HCT116 (cell line): ENCODE data around the gene RRAGB. TPM values are rescaled to one million over a fixed set of nuclear protein-coding genes. Genes with fewer than 3 reads are reported as not detected.

Source experiments
- ATAC-seq: fragments of 200-7000 bp; cut with Tn5 transposase; 2 replicates; pipeline ENCODE4 v1.9.1; 2020; ENCODE audit warnings: mild to moderate bottlenecking, moderate library complexity
- BruUV-seq: library from RNA; stranded (reverse); fragments of 400-500 nt; replicated peaks from 2 replicates; lab custom pipeline; 2021; lab: Mats Ljungman, UMichigan
- CTCF ChIA-PET: fragments of 300-600 bp; sonication (Branson Sonifier 250); formaldehyde crosslinking; loops from one replicate; lab custom pipeline; 2021; ENCODE audit warnings: antibody characterized with exemption; lab: Charles Lee
- POLR2A ChIA-PET: fragments of 300-600, 350-600 bp; sonication (Branson Sonifier 250); formaldehyde crosslinking; loops from one replicate; lab custom pipeline; 2021; ENCODE audit warnings: antibody characterized with exemption; lab: Charles Lee
- RAD21 ChIA-PET, 2 experiments: fragments of 300-600 bp; sonication (Branson Sonifier 250); formaldehyde crosslinking; loops; one replicate each; lab custom pipeline; 2023; ENCODE audit warnings: low total read pairs in 2 of 2; ENCODE audit not compliant: uncharacterized antibody in 2 of 2, unreplicated experiment in 2 of 2, low non-redundant PET in 1 of 2; lab: Charles Lee
- DNase-seq: peaks from one replicate; pipeline ENCODE4 v3.0.0-alpha.2; 2010; ENCODE audit warnings: low read depth, low spot score
- H2AFZ ChIP-seq: fragments of 200-600 bp; shearing (Covaris generic), sonication (generic); 2 replicates; pipeline ENCODE4 v1.6.1; 2017; ENCODE audit warnings: low read depth, mixed run types, mixed read lengths, antibody characterized with exemption, low read length; ENCODE audit not compliant: poor library complexity, severe bottlenecking
- H3K27ac ChIP-seq: 2 replicates; pipeline ENCODE4 v1.5.1; 2012; ENCODE audit warnings: low read depth, low read length
- H3K27me3 ChIP-seq: fragments of 200-600 bp; sonication (generic); 2 replicates; pipeline ENCODE4 v1.6.1; 2016; ENCODE audit warnings: mixed run types, low read length, mixed read lengths; ENCODE audit not compliant: insufficient read depth
- H3K36me3 ChIP-seq, 2 experiments: fragments of 200-500 bp in 1 of 2; fragments of 200-600 bp in 1 of 2; sonication (Bioruptor generic) in 1 of 2; sonication (generic) in 1 of 2; 2 replicates each; pipeline versions ENCODE4 v1.5.1 to v1.6.1; 2014 to 2016; ENCODE audit warnings: low read length in 2 of 2, inconsistent platforms in 1 of 2, mixed read lengths in 1 of 2, mixed run types in 1 of 2; ENCODE audit not compliant: insufficient read depth in 2 of 2, control insufficient read depth in 1 of 2
- H3K4me1 ChIP-seq, 2 experiments: fragments of 200-600 bp in 1 of 2; sonication (generic) in 1 of 2; 2 replicates each; pipeline versions ENCODE4 v1.5.1 to v1.6.1; 2012 to 2017; ENCODE audit warnings: low read length in 2 of 2, inconsistent platforms in 1 of 2, mild to moderate bottlenecking in 1 of 2, mixed read lengths in 1 of 2, mixed run types in 1 of 2, moderate library complexity in 1 of 2; ENCODE audit not compliant: insufficient read depth in 2 of 2, control insufficient read depth in 1 of 2
- H3K4me2 ChIP-seq: fragments of 200-600 bp; sonication (generic); 2 replicates; pipeline ENCODE4 v1.6.1; 2017; ENCODE audit warnings: mixed run types, low read length, mixed read lengths
- H3K4me3 ChIP-seq, 2 experiments: fragments of 200-600 bp in 1 of 2; sonication (generic) in 1 of 2; replicated peaks in 1 of 2; 2 replicates each; pipeline ENCODE4 v1.5.1; 2011 to 2016; ENCODE audit warnings: low read length in 2 of 2, control low read depth in 1 of 2, low read depth in 1 of 2, mild to moderate bottlenecking in 1 of 2, mixed read lengths in 1 of 2, mixed run types in 1 of 2
- H3K79me2 ChIP-seq: fragments of 200-600 bp; sonication (generic); 2 replicates; pipeline ENCODE4 v1.6.1; 2017; ENCODE audit warnings: mild to moderate bottlenecking, mixed run types, low read length, moderate library complexity, mixed read lengths; ENCODE audit not compliant: insufficient read depth
- H3K9ac ChIP-seq: fragments of 200-600 bp; sonication (generic); 2 replicates; pipeline ENCODE4 v1.6.1; 2016; ENCODE audit warnings: low read length, mixed read lengths
- H3K9me2 ChIP-seq: fragments of 200-600 bp; sonication (generic), shearing (Covaris generic); 2 replicates; pipeline ENCODE4 v1.6.1; 2017; ENCODE audit warnings: mixed run types, mild to moderate bottlenecking, moderate library complexity; ENCODE audit not compliant: insufficient read depth
- H3K9me3 ChIP-seq, 2 experiments: fragments of 200-500 bp in 1 of 2; fragments of 200-600 bp in 1 of 2; sonication (Bioruptor generic) in 1 of 2; sonication (generic) in 1 of 2; 2 replicates each; pipeline ENCODE4 v1.6.1; 2014 to 2017; ENCODE audit warnings: low read length in 2 of 2, mixed read lengths in 2 of 2, inconsistent platforms in 1 of 2, low read depth in 1 of 2, mild to moderate bottlenecking in 1 of 2, mixed run types in 1 of 2, moderate library complexity in 1 of 2; ENCODE audit not compliant: control insufficient read depth in 1 of 2, insufficient read depth in 1 of 2
- H4K20me1 ChIP-seq: fragments of 200-600 bp; sonication (generic), shearing (Covaris generic); 2 replicates; pipeline ENCODE4 v1.6.1; 2017; ENCODE audit warnings: mixed run types, mild to moderate bottlenecking, moderate library complexity; ENCODE audit not compliant: insufficient read depth
- ATF3 ChIP-seq: IDR thresholded peaks from 2 replicates; pipeline ENCODE4 v1.6.1; 2012
- CBX3 ChIP-seq: IDR thresholded peaks from 2 replicates; pipeline ENCODE4 v1.6.1; 2012; ENCODE audit warnings: low read depth
- CEBPB ChIP-seq: IDR thresholded peaks from 2 replicates; pipeline ENCODE4 v1.6.1; 2012; ENCODE audit warnings: low read depth
- EGR1 ChIP-seq: IDR thresholded peaks from 2 replicates; pipeline ENCODE4 v1.6.1; 2012; ENCODE audit warnings: low read depth
- ELF1 ChIP-seq: IDR thresholded peaks from 2 replicates; pipeline ENCODE4 v1.6.1; 2012; ENCODE audit warnings: low read depth, borderline replicate concordance
- EZH2phosphoT487 ChIP-seq: fragments of 200-600 bp; IDR thresholded peaks from 2 replicates; pipeline ENCODE4 v1.6.1; 2018; ENCODE audit warnings: antibody characterized with exemption, borderline replicate concordance
- FOSL1 ChIP-seq: IDR thresholded peaks from 2 replicates; pipeline ENCODE4 v1.6.1; 2012; ENCODE audit warnings: low read depth
- JUND ChIP-seq: IDR thresholded peaks from 2 replicates; pipeline ENCODE4 v1.6.1; 2012
- POLR2A ChIP-seq: IDR thresholded peaks from 2 replicates; pipeline ENCODE4 v1.7.0; 2011; ENCODE audit warnings: borderline replicate concordance; ENCODE audit not compliant: insufficient read depth, insufficient read length; ENCODE audit errors: extremely low read depth
- POLR2AphosphoS5 ChIP-seq: IDR thresholded peaks from 2 replicates; pipeline ENCODE4 v1.6.1; 2011; ENCODE audit warnings: mild to moderate bottlenecking, low read depth, low read length, moderate library complexity
- RAD21 ChIP-seq: IDR thresholded peaks from 2 replicates; pipeline ENCODE4 v1.6.1; 2012; ENCODE audit warnings: low read depth, mild to moderate bottlenecking
- SIN3A ChIP-seq: IDR thresholded peaks from 2 replicates; pipeline ENCODE4 v1.6.1; 2012; ENCODE audit warnings: low read depth
- SRF ChIP-seq: IDR thresholded peaks from 2 replicates; pipeline ENCODE4 v1.6.1; 2012; ENCODE audit warnings: low read depth
- TCF7L2 ChIP-seq: IDR thresholded peaks from 2 replicates; pipeline ENCODE4 v1.7.0; 2011; ENCODE audit warnings: borderline replicate concordance, inconsistent platforms; ENCODE audit not compliant: insufficient read depth, insufficient read length; ENCODE audit errors: extremely low read depth
- YY1 ChIP-seq: IDR thresholded peaks from 2 replicates; pipeline ENCODE4 v1.6.1; 2011; ENCODE audit warnings: low read length, low read depth, moderate library complexity, mild to moderate bottlenecking; ENCODE audit not compliant: insufficient replicate concordance; ENCODE audit errors: extremely low read depth
- ZFX ChIP-seq: fragments of 450-650 bp; IDR thresholded peaks from 2 replicates; pipeline ENCODE4 v1.6.1; 2017
- ZNF274 ChIP-seq: fragments of 200-500 bp; sonication (Bioruptor generic); IDR thresholded peaks from 2 replicates; pipeline ENCODE4 v1.6.1; 2014; ENCODE audit warnings: mild to moderate bottlenecking, low read depth, low read length, inconsistent platforms
- intact Hi-C: fragments of 100-400 bp; cut with micrococcal nuclease; formaldehyde crosslinking; loops from 2 replicates; pipeline ENCODE4 v1.10.0; 2022
- total RNA-seq: library from RNA; stranded (reverse); gene quantifications from one replicate; pipeline ENCODE4 v1.2.1, GENCODE V29; 2021; ENCODE audit not compliant: unreplicated experiment
- TF ChIP-seq, protein P1 (sequence below): IDR thresholded peaks from 2 replicates; pipeline ENCODE4 v1.6.1; 2011; ENCODE audit warnings: mild to moderate bottlenecking, low read length, moderate library complexity; ENCODE audit not compliant: insufficient replicate concordance; ENCODE audit errors: extremely low read depth
- TF ChIP-seq, protein P2 (sequence below), 3 experiments: fragments of 200-600 bp in 1 of 3; sonication (generic) in 1 of 3; IDR thresholded peaks in 2 of 3; conservative IDR thresholded peaks in 1 of 3; 2 replicates each; pipeline ENCODE4 v1.5.1; 2012 to 2017; ENCODE audit warnings: low read depth in 2 of 3, low read length in 2 of 3, antibody characterized with exemption in 1 of 3, borderline replicate concordance in 1 of 3, control low read depth in 1 of 3, mild to moderate bottlenecking in 1 of 3, mixed read lengths in 1 of 3, mixed run types in 1 of 3, moderate library complexity in 1 of 3; ENCODE audit not compliant: insufficient read depth in 1 of 3
- TF ChIP-seq, protein P3 (sequence below): IDR thresholded peaks from 2 replicates; pipeline ENCODE4 v1.6.1; 2012

Gene RRAGB
- total RNA-seq, 1 experiment from 2014 or later = 9.2 TPM

GRCh38 chrX:55796496-55796895, 78.9 kb downstream of the RRAGB start:
- H3K27ac ChIP-seq = no peak overlapping the region
- H4K20me1 ChIP-seq = no peaks in the 10 kb centered on the region
- no TSS peak for BruUV-seq
- H3K36me3 ChIP-seq = no peaks in the 10 kb centered on the region
- H3K9ac ChIP-seq = no peak overlapping the region
- H3K9me2 ChIP-seq = no peaks in the 10 kb centered on the region
- no peak overlapping the region for H3K4me3 ChIP-seq
- TF ChIP-seq, protein P1, sequence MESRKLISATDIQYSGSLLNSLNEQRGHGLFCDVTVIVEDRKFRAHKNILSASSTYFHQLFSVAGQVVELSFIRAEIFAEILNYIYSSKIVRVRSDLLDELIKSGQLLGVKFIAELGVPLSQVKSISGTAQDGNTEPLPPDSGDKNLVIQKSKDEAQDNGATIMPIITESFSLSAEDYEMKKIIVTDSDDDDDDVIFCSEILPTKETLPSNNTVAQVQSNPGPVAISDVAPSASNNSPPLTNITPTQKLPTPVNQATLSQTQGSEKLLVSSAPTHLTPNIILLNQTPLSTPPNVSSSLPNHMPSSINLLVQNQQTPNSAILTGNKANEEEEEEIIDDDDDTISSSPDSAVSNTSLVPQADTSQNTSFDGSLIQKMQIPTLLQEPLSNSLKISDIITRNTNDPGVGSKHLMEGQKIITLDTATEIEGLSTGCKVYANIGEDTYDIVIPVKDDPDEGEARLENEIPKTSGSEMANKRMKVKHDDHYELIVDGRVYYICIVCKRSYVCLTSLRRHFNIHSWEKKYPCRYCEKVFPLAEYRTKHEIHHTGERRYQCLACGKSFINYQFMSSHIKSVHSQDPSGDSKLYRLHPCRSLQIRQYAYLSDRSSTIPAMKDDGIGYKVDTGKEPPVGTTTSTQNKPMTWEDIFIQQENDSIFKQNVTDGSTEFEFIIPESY = no peak
- TF ChIP-seq EZH2phosphoT487 (no peak), FOSL1 (no peak), TCF7L2 (no peak), EGR1 (no peak), ELF1 (no peak), CEBPB (no peak), ATF3 (no peak), RAD21 (no peak), JUND (no peak), CBX3 (no peak), POLR2A (no peak), SRF (no peak), YY1 (no peak), SIN3A (no peak), ZFX (no peak), ZNF274 (no peak), POLR2AphosphoS5 (no peak)
- TF ChIP-seq, protein P2, sequence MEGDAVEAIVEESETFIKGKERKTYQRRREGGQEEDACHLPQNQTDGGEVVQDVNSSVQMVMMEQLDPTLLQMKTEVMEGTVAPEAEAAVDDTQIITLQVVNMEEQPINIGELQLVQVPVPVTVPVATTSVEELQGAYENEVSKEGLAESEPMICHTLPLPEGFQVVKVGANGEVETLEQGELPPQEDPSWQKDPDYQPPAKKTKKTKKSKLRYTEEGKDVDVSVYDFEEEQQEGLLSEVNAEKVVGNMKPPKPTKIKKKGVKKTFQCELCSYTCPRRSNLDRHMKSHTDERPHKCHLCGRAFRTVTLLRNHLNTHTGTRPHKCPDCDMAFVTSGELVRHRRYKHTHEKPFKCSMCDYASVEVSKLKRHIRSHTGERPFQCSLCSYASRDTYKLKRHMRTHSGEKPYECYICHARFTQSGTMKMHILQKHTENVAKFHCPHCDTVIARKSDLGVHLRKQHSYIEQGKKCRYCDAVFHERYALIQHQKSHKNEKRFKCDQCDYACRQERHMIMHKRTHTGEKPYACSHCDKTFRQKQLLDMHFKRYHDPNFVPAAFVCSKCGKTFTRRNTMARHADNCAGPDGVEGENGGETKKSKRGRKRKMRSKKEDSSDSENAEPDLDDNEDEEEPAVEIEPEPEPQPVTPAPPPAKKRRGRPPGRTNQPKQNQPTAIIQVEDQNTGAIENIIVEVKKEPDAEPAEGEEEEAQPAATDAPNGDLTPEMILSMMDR (IDR thresholded peaks at IDR 0.05 in 2 of 3, conservative IDR thresholded peaks at IDR 0.05 in 1 of 3; ENCODE audit: borderline replicate concordance in 1 of 3, insufficient read depth in 1 of 3, low read depth in 2 of 3, low read length in 2 of 3) = no peak
- TF ChIP-seq, protein P3, sequence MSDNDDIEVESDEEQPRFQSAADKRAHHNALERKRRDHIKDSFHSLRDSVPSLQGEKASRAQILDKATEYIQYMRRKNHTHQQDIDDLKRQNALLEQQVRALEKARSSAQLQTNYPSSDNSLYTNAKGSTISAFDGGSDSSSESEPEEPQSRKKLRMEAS = no peak
- TF ChIP-seq, all 23 proteins: peak for 0
- POLR2A ChIA-PET = no interaction called here
- Histone ChIP-seq H3K27me3 (no peaks in the 10 kb centered on the region), H3K4me1 (no peaks in the 10 kb centered on the region), H3K4me2 (no peak overlapping the region), H2AFZ (no peak overlapping the region), H3K9me3 (no peaks in the 10 kb centered on the region), H3K79me2 (no peaks in the 10 kb centered on the region)
- CTCF ChIA-PET = no interaction called here
- DNase-seq (no peak), ATAC-seq (no peak)
- intact Hi-C loops = no loop called here
- RAD21 ChIA-PET = no interaction called here
